GM18861 (cell line): ENCODE data around the gene TBCC.

Experiments
- ATAC-seq: cut with Tn5 transposase; IDR thresholded peaks from one replicate; pipeline ENCODE4 v1.9.1; 2021; ENCODE audit not compliant: unreplicated experiment

TBCC gene

DNA sequence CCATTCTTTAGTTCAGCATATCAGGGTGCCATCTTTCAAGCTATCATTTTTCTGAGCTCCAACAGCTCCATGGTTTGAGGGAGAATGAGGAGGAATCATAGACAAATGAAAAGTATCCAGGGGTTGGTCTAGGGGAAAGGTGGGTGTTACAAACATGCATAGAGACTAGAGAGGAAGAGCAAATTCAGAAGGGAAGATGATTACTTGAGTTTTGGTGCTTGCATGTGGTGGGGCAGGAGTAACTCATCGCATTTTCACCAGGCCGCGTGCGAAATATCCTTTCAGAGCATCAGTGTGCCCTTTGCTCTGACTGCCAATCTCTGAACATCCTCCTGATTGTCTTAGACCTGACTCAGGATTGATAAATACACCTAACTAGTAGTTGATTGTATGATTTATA, 28.3 kb upstream of the TBCC start:
- no peak for ATAC-seq

DNA sequence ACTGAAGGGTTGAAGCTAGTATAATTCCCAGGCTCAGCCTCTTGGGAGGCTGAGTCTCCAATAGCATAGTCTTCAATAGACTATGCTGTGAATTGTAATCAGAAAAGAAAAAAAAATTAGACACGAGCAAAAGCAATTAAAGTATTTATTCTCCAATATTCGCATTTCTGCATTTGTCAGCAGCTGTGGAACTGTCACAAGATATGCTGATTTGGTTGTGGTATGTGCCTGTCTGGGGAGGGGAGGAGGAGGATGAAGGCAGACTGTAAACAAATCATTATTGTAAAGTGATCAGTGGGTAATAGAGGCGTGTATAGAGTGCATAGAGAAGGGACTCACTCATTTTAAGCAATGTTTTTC, 25.8 kb upstream of the TBCC start:
- peak; percentile 26 for ATAC-seq

DNA sequence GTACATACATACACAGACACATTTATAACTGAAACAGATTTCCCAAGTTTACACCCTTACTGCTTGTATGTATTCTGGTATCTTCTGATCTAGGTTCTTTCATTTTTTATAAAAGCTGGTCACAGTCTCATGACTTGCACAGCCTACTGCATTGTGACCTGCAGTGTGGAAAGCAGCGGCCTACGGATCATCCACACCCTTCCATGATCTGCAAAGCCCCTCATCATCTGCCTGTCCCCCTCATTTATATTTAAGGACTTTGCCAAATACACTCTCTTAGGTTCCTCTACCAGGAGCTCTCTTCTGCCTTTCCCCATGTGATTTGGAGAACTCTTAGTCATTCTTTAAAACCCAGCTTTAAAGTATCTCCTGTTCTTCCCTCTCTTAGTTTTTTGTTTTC, 23.9 kb upstream of the TBCC start:
- no peak for ATAC-seq

- no peak for ATAC-seq
Observed at GRCh38 chr6:42769051-42769450, 23.1 kb upstream of the TBCC start.

DNA sequence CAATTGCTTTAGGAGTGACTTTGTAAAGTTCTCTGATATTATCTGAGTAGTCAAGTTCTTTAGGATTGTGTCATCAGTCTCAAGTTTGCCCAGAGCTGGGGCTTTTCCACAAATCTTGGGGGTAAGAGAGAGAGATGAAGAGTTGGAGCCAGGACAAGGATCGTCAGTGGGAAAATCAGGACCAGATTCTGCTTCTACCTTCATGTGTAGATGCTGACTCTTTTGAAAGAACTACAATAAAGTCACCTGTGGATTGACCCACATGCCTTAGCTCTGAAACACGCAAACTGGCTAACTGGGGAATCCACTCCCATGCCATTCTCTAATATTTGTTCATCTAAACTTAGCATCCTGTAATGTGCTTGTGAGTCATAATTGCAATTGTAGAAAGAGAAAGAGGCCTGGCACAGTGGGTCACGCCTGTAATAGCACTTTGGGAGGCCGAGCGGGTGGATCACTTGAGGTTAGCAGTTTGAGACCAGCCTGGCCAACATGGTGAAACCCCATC, 20.3 kb upstream of the TBCC start:
- ATAC-seq, result no peak

- ATAC-seq, result no peak
Observed at GRCh38 chr6:42764911-42765648, 19.2 kb upstream of the TBCC start.

DNA sequence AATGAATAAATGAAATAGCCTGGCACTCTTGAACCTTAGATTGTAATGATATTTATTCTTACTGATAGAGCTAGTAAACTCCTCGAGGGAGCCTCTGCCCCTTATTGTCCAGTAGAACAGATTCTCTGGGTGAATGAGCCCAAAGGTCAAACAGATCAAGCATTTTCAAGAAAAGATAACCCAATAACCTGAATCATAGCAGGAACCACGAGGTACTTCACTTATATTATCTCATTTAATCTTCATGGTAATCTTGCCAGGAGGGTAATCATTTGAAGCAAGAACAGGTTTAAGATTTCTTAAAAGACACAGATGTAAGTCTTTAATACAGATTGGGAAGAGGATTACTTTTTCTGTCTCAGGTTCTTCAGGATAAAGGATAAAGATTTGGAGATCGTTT, 17.0 kb upstream of the TBCC start:
- no peak for ATAC-seq

DNA sequence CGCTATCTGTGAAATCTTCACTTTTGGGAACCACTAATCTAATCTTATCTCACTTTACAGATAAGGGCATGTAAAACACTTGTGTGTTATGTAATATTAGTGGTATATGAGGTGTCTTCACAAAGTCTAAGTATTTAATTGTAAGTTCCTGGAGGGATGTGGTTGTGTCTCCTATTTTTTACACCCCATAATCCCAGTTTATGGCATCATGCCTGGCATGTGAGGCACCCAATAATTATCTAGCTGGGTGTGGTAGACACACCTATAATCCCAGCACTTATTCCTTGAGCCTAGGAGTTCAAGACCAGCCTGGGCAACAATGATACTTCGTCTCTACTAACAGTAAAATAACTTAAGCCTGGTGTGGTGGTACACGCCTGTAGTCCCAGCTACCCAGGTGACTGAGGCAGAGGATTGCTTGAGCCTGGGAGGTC, 16.5 kb upstream of the TBCC start:
- no peak for ATAC-seq

- no peak for ATAC-seq
Observed at GRCh38 chr6:42761287-42762067, 15.6 kb upstream of the TBCC start.

DNA sequence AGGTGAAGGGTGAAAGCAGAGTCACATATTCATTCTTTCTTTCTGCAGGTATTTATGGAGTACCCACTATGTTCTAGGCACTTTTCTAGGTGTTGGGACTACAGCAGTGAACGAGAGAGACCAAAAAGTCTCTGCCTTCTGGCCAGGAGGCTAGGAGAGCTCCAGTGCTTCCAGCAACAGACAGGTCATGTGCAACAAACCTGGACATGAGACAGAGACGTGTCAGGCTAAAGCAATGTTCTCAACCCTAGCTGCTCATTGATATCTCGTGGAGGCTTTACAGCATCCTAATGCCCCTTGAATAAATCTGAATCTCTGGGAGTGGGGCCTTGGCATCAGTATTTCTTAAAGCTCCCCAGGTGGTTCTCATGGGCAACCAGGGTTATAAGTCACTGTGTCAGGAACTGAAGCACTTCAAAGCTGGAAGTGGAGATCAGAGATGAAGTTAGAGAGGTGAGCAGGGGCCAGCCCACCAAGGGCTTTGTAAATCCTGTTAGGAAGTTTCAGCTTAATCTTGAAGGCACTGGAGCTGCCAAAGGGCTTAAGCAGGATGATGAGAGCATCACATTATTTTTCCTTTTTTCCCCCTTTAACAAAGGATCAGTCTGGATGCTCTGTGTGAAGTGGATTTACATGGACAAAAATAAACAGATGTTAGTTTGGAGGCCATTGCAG, 13.0 kb upstream of the TBCC start:
- no peak for ATAC-seq

DNA sequence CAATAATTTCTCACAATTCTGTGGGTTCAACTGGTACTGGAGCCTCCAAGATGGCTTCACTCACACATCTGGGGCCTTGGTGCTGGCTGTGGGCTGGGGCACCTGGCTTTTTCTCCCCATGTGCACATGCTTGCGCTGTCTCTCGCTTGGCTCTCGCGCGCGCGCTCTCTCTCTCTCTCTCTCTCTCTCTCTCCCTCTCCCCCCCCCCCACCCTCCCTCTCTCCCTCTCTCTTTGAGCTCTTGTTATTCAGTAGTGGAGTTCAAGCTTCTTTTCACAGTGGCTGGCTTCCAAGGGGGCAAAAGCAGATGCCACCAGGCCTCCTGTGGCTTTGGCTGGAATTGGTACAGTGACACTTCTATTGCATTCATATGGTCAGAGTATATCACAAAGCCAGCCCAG, 10.8 kb upstream of the TBCC start:
- no peak for ATAC-seq

- ATAC-seq, result no peak
Observed at GRCh38 chr6:42754759-42755158, 8.9 kb upstream of the TBCC start.

GRCh38 chr6:42751055-42751454, 5.2 kb upstream of the TBCC start:
- ATAC-seq, result no peak

DNA sequence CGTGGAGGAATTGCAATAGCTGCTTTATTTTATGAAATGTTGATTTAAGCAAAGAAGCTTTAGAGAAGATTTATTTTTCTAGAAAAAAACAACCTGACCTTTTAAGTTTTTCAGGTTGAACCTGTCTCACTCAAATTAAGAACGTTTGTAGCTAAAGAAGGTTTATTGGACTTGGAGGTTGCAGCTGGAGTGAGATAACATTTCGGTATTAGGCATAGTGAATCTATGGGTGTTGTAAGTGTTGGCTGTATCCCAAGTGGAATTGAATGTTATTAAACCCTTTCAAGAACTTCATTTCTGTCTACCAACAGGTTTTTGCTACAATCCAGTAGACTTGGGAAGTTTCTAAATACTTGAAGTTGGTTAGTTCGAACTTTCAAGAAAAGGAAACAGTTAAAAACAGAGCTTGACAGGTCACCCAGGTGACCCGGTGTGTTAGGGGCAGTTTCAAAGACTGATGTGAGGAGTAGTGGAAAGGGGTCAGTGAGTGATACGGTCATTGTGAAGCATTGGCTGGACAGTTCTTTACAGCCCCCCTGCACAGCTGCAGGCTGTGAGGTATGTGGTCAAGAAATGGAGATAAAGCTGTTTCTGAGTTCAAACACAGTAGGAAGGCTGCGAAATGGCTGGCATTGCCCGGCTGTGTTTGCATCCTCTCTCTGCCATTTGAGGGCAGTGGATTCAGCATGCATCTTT, 2.4 kb upstream of the TBCC start:
- no peak for ATAC-seq

DNA sequence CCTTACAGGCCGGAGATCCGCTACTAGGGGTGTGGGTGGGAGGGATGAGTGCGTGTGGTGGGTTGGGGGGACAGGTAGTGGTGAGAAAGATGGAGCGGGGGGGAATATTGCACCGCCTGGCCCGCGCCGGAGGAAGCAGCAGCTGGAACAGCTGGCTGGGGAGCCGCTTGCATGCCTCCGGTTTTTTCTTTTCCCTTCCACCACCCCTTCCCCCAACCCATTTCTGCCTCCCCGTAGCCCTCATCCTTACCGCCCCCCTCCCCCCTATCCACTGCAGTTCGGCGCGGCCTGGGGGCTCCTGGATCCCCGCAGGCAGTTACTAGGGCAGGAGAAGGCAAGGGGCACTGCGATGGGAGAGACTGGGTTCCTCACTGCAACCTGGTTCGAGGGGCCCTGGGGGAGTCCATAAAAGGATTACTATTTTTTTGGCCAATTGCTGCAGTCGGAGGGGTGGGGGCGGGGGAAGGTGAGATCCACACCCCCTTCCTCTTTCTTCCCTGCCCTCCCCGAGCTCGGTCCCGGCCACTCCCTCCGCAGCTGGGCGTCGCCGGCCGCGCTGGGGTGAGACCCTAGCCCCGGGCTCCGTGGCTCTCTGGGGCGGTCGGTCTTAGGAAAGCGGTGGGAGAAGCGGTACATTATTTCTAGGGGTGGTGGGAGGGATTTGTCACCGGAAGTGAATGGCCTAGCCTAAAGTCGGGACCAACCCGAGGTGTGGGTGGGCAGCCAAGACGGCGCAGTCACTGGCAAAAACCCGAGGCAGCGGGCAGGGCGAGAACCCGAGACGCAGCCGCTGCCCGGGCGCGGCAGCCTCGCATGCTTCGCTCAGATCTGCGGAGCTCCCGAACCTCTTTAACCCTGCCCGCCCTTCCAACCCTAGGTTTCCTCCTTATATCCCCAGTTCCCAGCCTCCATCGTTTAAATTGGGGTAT, 824 bp upstream of the TBCC start:
- peak; percentile 48 for ATAC-seq

GRCh38 chr6:42745083-42745639, 742 bp downstream of the TBCC start:
- no peak for ATAC-seq

- ATAC-seq, result no peak
Observed at GRCh38 chr6:42744351-42744893, 1.5 kb downstream of the TBCC start.

- ATAC-seq, result no peak
Observed at GRCh38 chr6:42742116-42742894, 3.6 kb downstream of the TBCC start.

- ATAC-seq, result no peak
Observed at GRCh38 chr6:42740725-42741124, 5.2 kb downstream of the TBCC start.
